ENCODE results near the gene BRF1.
A peak's percentile ranks its signal among the peaks of the same experiment; 100 is the strongest.

Gene BRF1

GRCh38 chr14:105187935-105188524 lies 112.8 kb downstream of the BRF1 start:
- no peak for DNase-seq

GRCh38 chr14:105187116-105187515 lies 113.7 kb downstream of the BRF1 start:
- DNase-seq, result no peak

GRCh38 chr14:105185973-105186372 lies 114.8 kb downstream of the BRF1 start:
- no peak for DNase-seq

- no peak for DNase-seq
Observed at GRCh38 chr14:105185001-105185400, 115.8 kb downstream of the BRF1 start.

GRCh38 chr14:105184461-105184860 lies 116.3 kb downstream of the BRF1 start:
- no peak for DNase-seq

GRCh38 chr14:105182296-105183020 lies 118.3 kb downstream of the BRF1 start:
- no peak for DNase-seq

GRCh38 chr14:105181549-105182295 lies 119.1 kb downstream of the BRF1 start:
- DNase-seq, result no peak

- peak; percentile 97 for DNase-seq
Observed at GRCh38 chr14:105180592-105181548, 119.9 kb downstream of the BRF1 start, which contains the start of gene NUDT14. TSS of gene NUDT14 (minus strand) at chr14:105181312. CDS start at chr14:105181209, 103 bp downstream.

GRCh38 chr14:105179191-105179590 lies 121.6 kb downstream of the BRF1 start:
- no peak for DNase-seq

- DNase-seq, result no peak
Observed at GRCh38 chr14:105178868-105179140, 122.0 kb downstream of the BRF1 start.

- no peak for DNase-seq
Observed at GRCh38 chr14:105178069-105178867, 122.5 kb downstream of the BRF1 start.

- no peak for DNase-seq
Observed at GRCh38 chr14:105177082-105177481, 123.7 kb downstream of the BRF1 start.

- DNase-seq, result no peak
Observed at GRCh38 chr14:105176513-105176912, 124.3 kb downstream of the BRF1 start.

- DNase-seq, result peak; percentile 52
Observed at GRCh38 chr14:105173901-105174894, 126.6 kb downstream of the BRF1 start.

GRCh38 chr14:105173145-105173544 lies 127.7 kb downstream of the BRF1 start:
- no peak for DNase-seq

- DNase-seq, result no peak
Observed at GRCh38 chr14:105172476-105172875, 128.3 kb downstream of the BRF1 start.

GRCh38 chr14:105171004-105171673 lies 129.7 kb downstream of the BRF1 start:
- DNase-seq, result no peak

- no peak for DNase-seq
Observed at GRCh38 chr14:105169776-105170655, 130.8 kb downstream of the BRF1 start.

- DNase-seq, result peak; percentile 58
Observed at GRCh38 chr14:105168979-105169507, 131.8 kb downstream of the BRF1 start.
